Mucosa of gallbladder (tissue), 1 donor: ENCODE results near the gene KBTBD12. TPM values are rescaled to one million over a fixed set of nuclear protein-coding genes. Genes with fewer than 3 reads are reported as not detected.
"Not testable (repeated sequence)": the region's sequence is repeated elsewhere in the genome, so short reads cannot be mapped to it uniquely, and the experiment has no call there.

Experiments
- DNase-seq: peaks from one replicate; pipeline ENCODE4 v3.0.0-alpha.2; 2020; ENCODE audit warnings: low spot score
- total RNA-seq: library from RNA; stranded (reverse); gene quantifications from one replicate; pipeline ENCODE4 v1.2.1, GENCODE V29; 2021
- donor health status: DM: no; HTN: no; CAD: no.

KBTBD12 gene
- total RNA-seq, 1 donor from 2014 or later, result 2.1 TPM

DNA sequence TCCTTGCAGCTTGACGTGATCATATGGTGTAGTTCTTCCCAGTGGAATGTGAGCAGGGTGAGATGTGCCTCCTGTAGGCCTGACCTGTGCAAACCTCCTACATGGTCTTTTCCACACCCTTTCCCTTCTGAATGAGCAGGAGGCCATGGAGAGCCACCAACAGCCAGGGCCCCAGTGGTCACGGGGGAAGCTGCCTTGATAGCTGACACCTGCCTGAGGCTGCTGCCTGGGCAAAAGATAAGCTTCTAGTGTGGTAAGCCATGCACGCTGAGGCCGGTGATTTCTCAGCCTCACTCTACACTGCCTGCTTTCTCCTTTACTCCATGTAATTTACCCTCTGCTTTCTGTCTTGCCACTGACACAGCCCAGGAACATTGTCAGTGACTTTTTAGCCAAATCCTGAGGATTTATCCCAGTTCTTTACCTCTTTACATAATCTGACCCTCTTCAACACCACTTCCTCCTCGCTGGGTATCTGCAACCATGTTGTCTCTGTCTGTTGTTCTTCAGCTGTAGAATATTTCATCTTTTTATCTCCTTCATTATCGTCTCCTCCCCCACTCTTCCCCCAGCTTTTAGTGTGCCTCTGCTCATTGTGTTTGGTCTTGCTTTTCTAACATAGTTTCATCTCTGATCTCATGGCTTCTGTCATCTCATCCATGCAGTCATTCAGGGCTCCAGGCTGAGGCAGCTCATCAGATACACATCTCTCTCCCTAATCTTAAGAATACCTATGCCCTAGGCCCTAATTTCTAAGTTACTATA, 11.2 kb upstream of the KBTBD12 start:
- DNase-seq, result no peak

DNA sequence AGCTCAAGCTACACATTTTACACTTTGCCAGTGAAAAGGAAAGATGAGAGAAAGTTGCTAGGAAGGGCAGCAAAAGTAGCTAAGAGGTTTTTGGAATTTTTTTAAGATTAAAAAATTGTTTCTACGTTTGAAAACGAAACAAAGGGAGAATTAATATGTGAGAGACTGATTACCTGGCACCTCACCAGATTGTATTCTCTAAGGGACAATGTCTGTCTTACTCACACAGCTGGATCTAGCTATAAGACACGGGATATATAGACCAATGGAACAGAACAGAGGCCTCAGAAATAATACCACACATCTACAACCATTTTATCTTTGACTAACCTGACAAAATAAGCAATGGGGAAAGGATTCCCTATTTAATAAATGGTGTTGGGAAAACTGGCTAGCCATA, 9.5 kb upstream of the KBTBD12 start:
- DNase-seq, result no peak

DNA sequence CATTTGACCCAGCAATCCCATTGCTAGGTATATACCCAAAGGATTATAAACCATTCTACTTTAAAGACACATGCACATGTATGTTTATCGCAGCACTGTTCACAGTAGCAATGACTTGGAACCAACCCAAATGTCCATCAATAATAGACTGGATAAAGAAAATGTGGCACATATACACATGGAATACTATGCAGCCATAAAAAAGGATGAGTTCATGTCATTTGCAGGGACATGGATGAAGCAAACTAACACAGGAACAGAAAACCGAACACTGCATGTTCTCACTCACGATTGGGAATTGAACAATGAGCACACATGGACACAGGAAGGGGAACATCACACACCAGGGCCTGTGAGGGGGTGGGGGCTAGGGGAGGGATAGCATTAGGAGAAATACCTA, 8.4 kb upstream of the KBTBD12 start:
- not testable (repeated sequence) for DNase-seq

DNA sequence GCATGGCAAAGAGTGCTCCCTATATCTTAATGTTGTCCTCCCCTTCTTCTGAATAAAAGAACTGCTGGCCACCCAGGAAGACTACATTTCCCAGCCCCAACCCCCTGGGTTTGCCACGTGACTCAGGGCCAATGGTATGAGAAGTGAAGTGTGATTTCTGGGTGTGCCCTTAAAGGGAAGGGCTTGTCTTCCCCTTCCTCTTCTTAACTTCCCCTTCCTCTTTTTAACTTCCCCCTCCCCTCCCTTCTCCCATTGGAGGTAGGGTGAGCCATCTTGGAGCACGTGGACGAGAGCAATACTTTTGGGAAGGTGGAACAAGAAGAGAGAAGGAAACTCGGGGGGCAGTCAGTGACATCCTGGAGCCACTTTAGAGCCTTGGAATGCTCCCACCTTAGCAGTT, 6.8 kb upstream of the KBTBD12 start:
- no peak for DNase-seq

DNA sequence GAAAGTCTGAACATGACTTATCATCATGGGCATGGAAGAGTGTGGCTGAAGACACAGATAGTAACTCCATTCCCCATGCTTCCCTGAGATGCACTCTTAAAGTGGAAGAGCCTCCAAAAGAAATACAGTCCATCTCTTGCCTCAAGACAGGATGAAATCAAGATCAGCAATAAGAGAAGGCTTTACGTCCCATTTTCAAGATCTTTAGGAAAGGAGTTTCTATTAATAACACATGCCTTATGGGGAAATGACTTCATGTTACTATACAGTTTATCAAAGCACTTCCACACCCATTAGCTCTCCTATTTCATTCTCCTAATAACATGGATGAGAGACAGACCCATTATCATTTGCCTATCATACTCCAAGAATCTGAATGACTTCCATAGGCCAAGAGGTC, 6.1 kb upstream of the KBTBD12 start:
- DNase-seq, result no peak

DNA sequence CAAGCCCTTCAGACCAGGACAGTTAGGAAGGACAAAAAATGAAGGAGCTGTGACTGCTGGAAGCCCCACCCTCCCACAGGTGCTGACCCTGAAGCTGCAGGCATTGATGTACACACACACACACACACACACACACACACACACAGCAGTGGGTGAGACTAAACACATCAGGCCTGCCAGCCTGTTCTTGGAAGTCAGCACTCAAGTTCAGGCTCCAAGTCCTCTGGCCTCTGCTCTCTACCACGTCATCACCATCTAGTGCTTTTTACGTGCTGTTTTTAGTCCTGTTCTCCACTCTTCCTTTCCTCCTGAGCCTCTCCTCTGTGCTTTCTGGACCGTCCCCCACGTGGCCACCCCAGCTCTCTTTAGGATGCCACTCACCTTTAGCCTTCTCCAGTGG, 5.4 kb upstream of the KBTBD12 start:
- DNase-seq, result peak; percentile 24

DNA sequence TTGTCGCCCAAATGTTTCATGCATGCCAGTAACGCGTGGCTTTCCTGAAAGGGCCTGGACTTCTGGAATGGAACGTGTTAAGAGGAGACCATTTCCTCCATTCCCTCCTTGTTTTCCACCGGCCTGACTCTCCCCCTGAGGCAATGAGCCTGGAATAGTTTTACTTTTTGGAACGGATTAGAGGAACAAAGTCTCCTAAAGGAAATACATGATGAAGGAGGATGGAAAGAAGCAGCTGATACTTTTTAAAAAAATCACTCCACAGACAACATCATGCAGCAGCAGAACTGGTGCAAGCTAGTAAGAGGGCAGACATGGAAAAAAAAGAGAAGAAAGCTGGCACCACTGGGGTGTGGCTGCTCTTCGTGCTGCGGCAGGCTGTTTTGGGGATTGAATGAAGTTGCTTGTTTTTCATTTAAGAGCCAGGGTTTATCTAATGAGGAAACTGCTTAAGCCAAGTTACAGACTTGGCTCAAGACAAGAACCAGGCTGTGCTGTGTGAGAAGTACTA, 3.6 kb upstream of the KBTBD12 start:
- DNase-seq, result peak; percentile 46

DNA sequence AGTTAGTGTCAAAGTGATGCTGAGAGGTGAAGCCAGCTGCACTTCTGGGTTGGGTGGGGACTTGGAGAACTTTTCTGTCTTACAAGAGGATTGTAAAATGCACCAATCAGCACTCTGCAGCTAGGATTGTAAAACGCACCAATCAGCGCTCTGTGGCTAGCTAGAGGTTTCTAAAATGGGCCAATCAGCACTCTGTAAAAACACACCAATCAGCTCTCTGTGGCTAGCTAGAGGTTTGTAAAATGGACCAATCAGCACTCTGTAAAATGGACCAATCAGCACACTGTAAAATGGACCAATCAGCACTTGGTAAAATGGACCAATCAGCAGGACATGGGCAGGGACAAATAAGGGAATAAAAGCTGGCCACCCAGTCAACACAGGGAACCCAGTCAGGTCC, 1.2 kb upstream of the KBTBD12 start:
- DNase-seq, result not testable (repeated sequence)

DNA sequence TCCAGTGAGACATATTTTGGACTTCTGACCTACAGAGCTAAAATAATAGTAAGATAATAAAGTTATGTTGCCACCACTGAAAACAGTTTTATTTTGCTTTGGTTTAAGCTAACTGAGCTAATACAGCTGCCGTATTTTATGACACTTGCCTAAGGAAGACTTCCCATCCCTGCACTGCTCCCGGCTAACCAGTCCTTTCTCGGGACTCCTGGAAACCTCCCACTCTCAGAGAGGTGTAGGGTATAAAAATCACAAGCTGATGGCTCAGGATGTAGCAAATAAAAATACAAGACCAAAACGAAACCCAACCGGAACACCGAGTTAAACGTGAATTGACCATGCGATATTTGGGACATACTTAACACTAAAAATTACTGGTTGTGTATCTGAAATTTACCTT, 448 bp upstream of the KBTBD12 start:
- DNase-seq, result no peak

DNA sequence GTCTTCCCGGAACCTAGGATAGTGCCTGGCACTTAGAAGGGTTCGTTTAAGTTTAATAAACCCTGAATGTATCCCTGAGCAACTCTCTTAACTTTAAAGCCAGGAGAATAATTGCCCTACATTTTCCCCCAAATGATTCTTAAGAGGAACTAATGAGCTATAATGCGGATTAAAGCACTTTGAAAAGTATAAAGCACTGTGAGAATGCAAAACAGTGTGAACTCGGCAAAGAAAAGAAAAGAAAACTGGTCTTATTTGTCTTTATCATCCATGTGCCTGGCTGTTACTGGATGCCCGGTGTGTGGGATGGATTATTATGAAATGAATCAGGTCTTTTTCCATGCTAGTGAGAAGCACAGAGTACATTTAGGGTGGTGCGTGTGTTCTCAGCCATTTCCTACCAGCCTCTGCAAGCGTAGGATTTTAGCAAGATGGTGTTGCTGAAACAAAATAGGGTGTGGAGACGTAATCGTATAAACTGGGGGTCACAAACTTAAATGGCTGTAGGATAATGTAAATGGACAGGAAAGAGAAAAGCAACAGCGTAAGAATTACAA, 983 bp downstream of the KBTBD12 start:
- DNase-seq, result no peak

DNA sequence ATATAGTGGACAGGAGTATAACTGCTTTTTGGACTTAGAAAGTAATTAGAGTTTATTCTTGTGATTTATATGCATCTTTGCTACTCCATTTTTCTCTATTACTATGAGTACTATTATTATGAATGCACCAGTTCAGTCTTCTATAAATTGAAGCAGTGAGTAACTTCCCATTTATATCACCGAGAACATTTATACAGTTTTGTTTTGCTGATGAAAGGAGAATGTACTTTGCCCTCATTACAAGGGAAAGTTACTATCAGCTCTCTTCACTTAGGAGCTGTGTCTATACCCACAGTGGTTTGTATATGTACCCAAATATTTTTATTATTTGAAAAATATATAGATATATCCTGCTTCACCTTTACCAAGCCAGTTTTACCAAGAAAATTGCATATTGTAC, 5.7 kb downstream of the KBTBD12 start:
- no peak for DNase-seq

DNA sequence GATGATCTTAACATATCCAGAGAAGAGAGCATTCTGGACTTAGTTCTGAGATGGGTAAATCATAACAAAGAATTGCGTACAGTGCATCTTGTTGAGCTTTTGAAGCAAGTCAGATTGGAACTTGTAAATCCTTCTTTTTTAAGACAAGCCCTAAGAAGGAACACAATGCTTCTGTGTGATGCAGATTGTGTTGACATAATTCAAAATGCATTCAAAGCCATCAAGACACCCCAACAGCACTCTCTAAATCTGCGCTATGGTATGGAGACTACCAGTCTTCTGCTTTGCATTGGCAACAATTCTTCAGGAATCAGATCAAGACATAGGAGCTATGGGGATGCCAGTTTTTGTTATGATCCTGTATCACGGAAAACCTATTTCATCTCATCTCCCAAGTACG, 8.6 kb downstream of the KBTBD12 start:
- DNase-seq, result no peak

DNA sequence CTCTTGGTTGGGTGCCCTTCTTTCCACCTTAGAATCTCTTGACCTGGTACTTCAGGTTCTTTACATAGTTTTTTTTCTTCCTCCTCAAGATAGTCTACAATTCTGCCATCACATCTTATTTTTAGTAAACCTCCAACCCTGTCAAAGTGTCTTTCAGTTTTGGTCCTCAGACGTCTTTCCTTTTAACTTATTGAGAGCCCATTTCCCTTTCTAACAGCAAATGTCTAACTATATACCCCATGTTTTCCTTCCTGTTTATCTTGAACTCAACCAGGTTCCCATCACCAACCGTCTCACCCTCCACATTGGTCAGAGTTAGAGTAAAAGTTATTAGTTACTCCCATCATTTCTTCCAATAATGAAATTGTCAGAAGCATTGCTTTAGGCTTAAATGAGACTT, 10.4 kb downstream of the KBTBD12 start:
- no peak for DNase-seq

DNA sequence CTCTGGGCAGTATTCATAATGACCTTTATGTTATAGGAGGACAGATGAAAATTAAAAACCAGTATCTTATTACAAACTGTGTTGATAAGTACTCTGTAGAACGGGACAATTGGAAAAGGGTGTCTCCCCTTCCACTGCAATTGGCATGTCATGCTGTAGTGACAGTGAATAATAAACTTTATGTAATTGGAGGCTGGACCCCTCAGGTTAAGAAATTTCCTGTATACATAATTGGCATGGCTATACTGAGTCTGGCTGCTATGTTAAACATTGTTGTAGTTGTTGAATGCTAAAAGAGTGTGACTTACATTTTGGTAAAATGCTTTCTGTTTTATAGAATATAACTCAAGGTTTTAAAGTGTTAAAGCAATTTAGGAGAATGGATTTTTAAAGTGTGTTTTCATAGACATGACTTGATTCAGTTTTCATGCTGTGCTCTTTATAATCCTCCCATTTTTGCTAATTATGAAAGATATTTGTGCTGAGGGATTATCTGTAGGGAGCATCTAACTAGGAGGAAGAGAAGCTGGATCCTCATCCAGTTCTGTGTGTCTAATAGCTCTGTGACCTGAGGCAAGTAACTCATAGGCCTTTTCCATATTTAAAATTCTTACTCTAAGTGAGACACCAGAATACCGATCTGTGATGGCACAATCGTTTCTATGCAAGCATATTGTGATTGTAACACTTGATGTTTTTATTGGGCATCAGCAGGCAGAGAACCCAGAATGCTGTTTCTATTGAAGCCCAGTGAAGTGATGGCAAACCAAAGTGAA, 13.0 kb downstream of the KBTBD12 start:
- DNase-seq, result no peak

DNA sequence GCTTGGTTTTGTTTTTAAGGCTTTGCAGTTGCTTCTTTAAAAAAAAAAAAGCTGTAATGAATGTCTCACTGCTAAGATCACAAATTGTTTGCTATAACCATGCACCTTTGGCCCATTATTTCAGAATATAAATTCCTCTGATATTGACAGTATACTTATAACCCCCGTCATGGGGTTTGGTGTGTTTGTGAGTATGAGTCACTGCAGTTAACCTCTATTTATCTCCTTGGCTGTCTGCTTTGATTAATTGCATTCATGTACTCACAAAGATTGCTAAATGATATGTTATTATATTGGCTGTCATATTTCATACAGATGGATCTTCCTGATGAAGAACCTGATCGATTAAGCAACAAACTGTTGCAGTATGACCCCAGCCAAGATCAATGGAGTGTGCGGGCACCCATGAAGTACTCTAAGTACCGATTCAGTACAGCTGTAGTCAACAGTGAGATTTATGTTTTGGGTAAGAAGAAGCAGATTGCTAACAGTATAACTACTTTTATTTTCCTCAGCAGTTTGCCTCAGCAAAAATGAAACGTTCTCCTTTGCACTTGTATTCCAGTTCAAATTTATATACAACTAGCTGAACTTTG, 14.9 kb downstream of the KBTBD12 start:
- DNase-seq, result peak; percentile 34

DNA sequence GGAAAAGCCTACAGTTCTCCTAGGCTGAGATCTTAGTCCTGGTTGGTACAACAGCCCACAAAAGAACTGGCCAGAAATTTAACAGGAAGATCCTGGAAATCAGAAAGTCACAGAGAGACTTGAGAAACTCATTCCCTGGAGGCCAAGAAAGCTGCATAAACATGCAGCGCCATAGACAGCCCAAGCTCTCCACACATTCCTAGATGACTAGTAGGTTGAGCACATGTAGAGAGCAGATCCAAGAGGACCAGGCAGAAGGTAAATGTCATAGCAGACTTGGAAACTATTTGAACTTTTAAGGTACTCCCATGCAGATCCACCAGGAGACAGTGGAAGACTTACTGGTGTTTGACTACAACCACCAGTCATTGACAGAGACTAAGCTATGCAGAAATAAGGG, 18.4 kb downstream of the KBTBD12 start:
- no peak for DNase-seq

DNA sequence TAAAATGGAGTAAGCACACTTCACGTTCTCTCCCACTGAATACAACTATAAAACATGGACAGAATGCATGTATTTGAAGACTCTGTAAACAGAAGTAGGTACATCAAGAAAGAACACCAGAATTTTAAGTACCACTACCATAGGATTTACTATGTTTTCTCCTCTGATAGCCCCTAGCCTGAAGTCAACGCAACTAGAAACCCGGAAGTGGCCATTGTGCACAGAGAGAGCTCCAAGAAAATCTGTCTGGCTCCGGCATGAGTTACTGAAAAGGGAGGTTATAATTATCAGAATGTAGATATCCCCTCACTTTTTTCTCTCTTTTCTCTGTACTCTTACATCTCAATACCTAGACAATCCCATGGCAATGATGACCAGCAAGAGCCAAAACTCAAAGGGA, 23.8 kb downstream of the KBTBD12 start:
- DNase-seq, result no peak

DNA sequence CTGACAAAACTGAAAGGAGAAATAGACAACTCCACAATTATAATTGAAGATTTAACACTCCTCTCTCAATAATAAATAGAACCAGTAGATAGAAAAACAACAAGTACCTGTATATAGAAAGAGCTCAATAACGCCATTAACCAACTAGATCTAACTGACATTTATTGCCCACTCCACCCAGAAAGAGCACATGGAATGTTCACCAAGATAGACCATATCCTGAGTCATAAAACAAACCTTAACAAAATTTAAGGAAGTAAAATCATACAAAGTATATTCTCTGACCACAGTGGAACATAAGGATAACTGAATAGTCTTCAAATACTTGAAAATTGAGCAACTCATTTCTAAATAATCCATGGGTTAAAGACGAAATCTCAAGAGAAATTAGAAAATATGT, 25.1 kb downstream of the KBTBD12 start:
- DNase-seq, result no peak

DNA sequence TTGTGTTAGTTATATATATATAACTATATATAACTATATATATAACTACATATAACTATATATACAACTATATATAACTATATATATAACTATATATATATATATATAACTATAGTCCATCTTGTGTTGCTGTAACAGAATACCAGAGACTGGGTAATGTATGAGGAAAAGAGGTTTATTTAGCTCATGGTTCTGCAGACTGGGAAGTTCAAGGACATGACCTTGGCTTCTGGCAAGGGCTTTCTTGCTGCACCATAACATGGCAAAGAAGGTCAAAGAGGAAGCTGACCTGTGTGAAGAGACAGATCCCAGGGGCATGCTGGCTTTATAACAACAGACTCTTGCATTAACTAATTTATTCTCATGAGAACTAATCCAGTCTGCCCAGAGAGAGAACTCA, 27.6 kb downstream of the KBTBD12 start:
- DNase-seq, result no peak

DNA sequence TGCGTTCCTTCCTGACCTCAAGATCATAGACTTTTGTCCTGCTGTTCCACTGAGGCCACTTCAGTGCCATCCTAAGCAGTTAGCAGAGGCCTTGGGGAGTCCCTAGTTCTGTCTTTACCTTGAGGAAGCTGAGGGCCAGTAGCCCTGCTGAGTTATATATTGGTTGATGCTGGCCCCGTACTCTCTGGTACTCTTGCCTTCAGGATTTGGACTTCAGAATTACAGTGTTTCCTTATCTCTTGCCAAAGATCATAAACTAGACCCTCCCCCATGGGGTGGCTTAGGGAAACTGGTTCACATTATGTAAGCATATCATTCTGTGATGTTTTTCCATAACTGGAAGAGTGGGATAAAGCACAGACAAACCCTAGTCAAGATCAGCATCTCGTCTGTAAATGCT, 33.2 kb downstream of the KBTBD12 start:
- DNase-seq, result no peak

DNA sequence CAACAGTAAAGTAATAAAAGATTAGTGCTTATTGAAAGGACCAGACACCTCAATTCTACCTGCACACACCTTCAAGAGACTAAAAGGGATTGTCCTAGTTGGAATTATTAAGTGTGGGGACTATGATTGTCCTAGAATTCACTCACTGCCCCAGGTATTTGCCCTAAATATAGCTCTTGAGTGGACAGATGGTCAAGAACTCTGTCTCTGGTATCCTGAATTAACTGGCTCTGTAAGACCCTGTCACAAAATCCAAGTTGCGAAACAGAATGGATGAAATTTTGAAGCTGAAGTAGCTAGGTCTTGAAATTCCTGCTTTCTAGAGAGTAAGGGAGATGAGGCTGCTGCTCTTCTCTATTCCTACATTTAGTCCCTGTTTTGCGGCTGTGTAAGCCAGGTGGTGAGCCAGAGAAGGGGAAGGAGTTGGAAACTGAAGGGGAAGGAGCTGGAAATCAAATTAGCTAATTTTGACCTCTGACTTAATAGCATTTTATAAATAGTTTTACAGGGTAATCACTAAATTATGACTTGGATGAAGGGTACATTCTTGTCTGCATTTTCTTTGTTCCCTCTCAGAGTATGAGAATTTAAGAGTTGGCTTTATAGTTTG, 34.5 kb downstream of the KBTBD12 start:
- DNase-seq, result no peak

DNA sequence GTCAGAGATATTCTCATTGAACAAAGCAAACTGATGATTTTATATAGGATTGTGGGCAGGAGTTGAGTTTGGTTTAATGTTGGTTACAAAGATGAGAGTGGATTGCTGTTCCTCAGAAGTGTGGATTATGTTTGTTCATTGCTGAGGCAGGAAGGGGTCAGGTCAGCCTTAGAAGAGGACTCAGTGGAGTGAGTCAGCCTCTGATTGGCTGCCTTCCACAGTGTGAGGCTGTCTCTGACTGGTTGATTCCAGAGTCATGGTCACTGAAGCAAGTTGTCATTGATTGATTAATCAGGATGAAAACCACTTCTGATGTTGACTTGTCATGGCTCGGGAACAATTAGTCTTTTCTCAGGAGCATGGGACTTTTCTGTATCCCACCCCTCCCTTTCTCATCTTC, 36.2 kb downstream of the KBTBD12 start:
- peak; percentile 27 for DNase-seq
